Measurements from ENCODE around the gene PCNX1. TPM values are rescaled to one million over a fixed set of nuclear protein-coding genes. Genes with fewer than 3 reads are reported as not detected.
A peak's percentile ranks its signal among the peaks of the same experiment; 100 is the strongest.

The PCNX1 gene
- total RNA-seq, 1 experiment from 2014 or later: 23.3 TPM

- intact Hi-C loops (cut with micrococcal nuclease): loop anchor here (1.0 to 5.0 kb wide), 3 partner anchors 49 to 334 kb away; partner anchors contain the start of gene PCNX1
- no TSS peak for BruUV-seq (replicated peaks)
- H3K4me2 ChIP-seq (ENCODE audit: low read length): no peak overlapping the region
- no peak overlapping the region for H3K4me3 ChIP-seq (ENCODE audit: low read length)
- no peaks in the 10 kb centered on the region for H4K20me1 ChIP-seq (ENCODE audit: low read length)
- CTCF ChIA-PET: interaction anchor here (0.5 to 1.7 kb wide), 12 partner anchors 49 to 227 kb away, joined by 3 to 41 read pairs (median 5); partner anchors contain the start of genes MAP3K9 and PCNX1
- H3K9me2 ChIP-seq (replicated peaks; ENCODE audit: low read length): no peaks in the 10 kb centered on the region
- POLR2A ChIA-PET (ENCODE audit: unreplicated experiment): interaction anchor here (0.6 to 1.0 kb wide), 4 partner anchors 47 to 1045 kb away, joined by 4 to 21 read pairs (median 7); no protein-coding TSS in a partner anchor
- DNase-seq (peak; percentile 44), ATAC-seq (peak; percentile 92)
- H3K9me3 ChIP-seq (ENCODE audit: low read length): no peaks in the 10 kb centered on the region
- TF ChIP-seq, protein P1, sequence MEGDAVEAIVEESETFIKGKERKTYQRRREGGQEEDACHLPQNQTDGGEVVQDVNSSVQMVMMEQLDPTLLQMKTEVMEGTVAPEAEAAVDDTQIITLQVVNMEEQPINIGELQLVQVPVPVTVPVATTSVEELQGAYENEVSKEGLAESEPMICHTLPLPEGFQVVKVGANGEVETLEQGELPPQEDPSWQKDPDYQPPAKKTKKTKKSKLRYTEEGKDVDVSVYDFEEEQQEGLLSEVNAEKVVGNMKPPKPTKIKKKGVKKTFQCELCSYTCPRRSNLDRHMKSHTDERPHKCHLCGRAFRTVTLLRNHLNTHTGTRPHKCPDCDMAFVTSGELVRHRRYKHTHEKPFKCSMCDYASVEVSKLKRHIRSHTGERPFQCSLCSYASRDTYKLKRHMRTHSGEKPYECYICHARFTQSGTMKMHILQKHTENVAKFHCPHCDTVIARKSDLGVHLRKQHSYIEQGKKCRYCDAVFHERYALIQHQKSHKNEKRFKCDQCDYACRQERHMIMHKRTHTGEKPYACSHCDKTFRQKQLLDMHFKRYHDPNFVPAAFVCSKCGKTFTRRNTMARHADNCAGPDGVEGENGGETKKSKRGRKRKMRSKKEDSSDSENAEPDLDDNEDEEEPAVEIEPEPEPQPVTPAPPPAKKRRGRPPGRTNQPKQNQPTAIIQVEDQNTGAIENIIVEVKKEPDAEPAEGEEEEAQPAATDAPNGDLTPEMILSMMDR (conservative IDR thresholded peaks at IDR 0.05; ENCODE audit: low read depth, low read length): peak; percentile 93
- no peak for TF ChIP-seq EZH2phosphoT487 (IDR thresholded peaks at IDR 0.05; ENCODE audit: borderline replicate concordance, low read length)
- no peaks in the 10 kb centered on the region; the same call in 1 of the 2 replicates for H3K4me1 ChIP-seq (ENCODE audit: insufficient read depth, low read length)
- H2AFZ ChIP-seq (ENCODE audit: low read length): no peak overlapping the region
- no peak overlapping the region for H3K27ac ChIP-seq (ENCODE audit: low read length)
- no peaks in the 10 kb centered on the region for H3F3A ChIP-seq (ENCODE audit: low read length, unreplicated experiment)
- no peaks in the 10 kb centered on the region for H3K79me2 ChIP-seq (ENCODE audit: low read length)
- no peak overlapping the region for H3K9ac ChIP-seq (ENCODE audit: low read length)
- H3K36me3 ChIP-seq (ENCODE audit: low read depth, low read length): peaks cover 3% of the 10 kb centered on the region
- no peaks in the 10 kb centered on the region for H3K27me3 ChIP-seq (ENCODE audit: low read length)
Measured at GRCh38 chr14:70955543-70956480, 48.6 kb downstream of the PCNX1 start.

DNA sequence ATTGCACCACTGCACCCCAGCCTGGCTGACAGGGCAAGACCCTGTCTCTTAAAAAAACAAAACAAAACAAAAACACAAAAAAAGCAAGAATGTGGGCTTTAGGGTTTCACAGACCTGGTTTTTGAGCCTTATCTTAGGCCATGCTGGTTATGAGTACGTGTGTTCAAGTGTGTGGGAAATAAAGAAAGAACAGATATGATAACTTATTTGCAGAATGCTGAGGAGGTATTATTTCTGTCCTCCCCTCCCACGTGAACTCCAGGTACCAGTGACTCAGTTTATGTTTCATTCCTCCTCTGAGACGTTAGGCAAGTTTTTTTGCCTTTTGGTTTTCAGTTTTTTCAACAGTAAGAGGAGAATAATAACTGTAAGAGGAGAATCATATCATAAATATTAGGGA lies 49.3 kb downstream of the PCNX1 start:
- ATAC-seq (no peak), DNase-seq (no peak)
- no TSS peak for BruUV-seq (replicated peaks)
- Histone ChIP-seq H3K4me3 (ENCODE audit: low read length) (no peak overlapping the region), H3K4me1 (ENCODE audit: insufficient read depth, low read length) (no peaks in the 10 kb centered on the region; the same call in 1 of the 2 replicates), H4K20me1 (ENCODE audit: low read length) (no peaks in the 10 kb centered on the region), H3F3A (ENCODE audit: low read length, unreplicated experiment) (no peaks in the 10 kb centered on the region), H3K27ac (ENCODE audit: low read length) (no peak overlapping the region), H3K9ac (ENCODE audit: low read length) (no peak overlapping the region), H3K79me2 (ENCODE audit: low read length) (no peaks in the 10 kb centered on the region), H3K36me3 (ENCODE audit: low read depth, low read length) (no peaks in the 10 kb centered on the region), H3K9me3 (ENCODE audit: low read length) (no peaks in the 10 kb centered on the region), H3K27me3 (ENCODE audit: low read length) (no peaks in the 10 kb centered on the region), H2AFZ (ENCODE audit: low read length) (no peak overlapping the region), H3K4me2 (ENCODE audit: low read length) (no peak overlapping the region), H3K9me2 (replicated peaks; ENCODE audit: low read length) (no peaks in the 10 kb centered on the region)
- CTCF ChIA-PET: interaction anchor here (1.0 to 1.3 kb wide), 3 partner anchors 49 to 147 kb away, joined by 4 to 41 read pairs (median 6); partner anchors contain the start of genes MAP3K9 and PCNX1
- POLR2A ChIA-PET (ENCODE audit: unreplicated experiment): no interaction called here
- TF ChIP-seq, protein P1 (conservative IDR thresholded peaks at IDR 0.05; ENCODE audit: low read depth, low read length): no peak
- TF ChIP-seq EZH2phosphoT487 (IDR thresholded peaks at IDR 0.05; ENCODE audit: borderline replicate concordance, low read length) (no peak), EZH2 (IDR thresholded peaks at IDR 0.05; ENCODE audit: low read length, unreplicated experiment) (no peak)
- intact Hi-C loops (cut with micrococcal nuclease): loop anchor here (1.0 to 5.0 kb wide), 2 partner anchors 139 to 334 kb away; no protein-coding TSS in a partner anchor
